GM12891 (cell line): ENCODE results near the gene KLRF1.

Source experiments
- POLR2A ChIP-seq: IDR thresholded peaks from 2 replicates; pipeline ENCODE4 v1.6.1; 2011; ENCODE audit warnings: low read depth, low read length, control low read depth
- POLR2AphosphoS5 ChIP-seq: IDR thresholded peaks from 2 replicates; pipeline ENCODE4 v1.6.1; 2011; ENCODE audit warnings: low read depth, low read length, control low read depth
- SPI1 ChIP-seq: IDR thresholded peaks from 2 replicates; pipeline ENCODE4 v1.6.1; 2011; ENCODE audit warnings: low read depth, low read length, control low read depth
- TAF1 ChIP-seq: IDR thresholded peaks from 2 replicates; pipeline ENCODE4 v1.6.1; 2011; ENCODE audit warnings: low read depth, low read length, control low read depth

- TF ChIP-seq POLR2AphosphoS5 (no peak), POLR2A (no peak), SPI1 (no peak), TAF1 (no peak)
Observed at GRCh38 chr12:9781360-9781759, 45.9 kb upstream of the KLRF1 start.
